GM10266 (cell line): Measurements from ENCODE around the gene MIGA2.
"Not testable (repeated sequence)": the region's sequence is repeated elsewhere in the genome, so short reads cannot be mapped to it uniquely, and the experiment has no call there.

Experiments used
- DNase-seq: peaks from one replicate; pipeline ENCODE4 v3.0.0; 2012; ENCODE audit errors: extremely low spot score
- TF ChIP-seq, protein P1 (sequence below): IDR thresholded peaks from 2 replicates; pipeline ENCODE4 v1.5.1; 2012; ENCODE audit warnings: mild to moderate bottlenecking, low read depth; ENCODE audit not compliant: control insufficient read depth, insufficient read depth; ENCODE audit errors: missing control alignments

Gene MIGA2

DNA sequence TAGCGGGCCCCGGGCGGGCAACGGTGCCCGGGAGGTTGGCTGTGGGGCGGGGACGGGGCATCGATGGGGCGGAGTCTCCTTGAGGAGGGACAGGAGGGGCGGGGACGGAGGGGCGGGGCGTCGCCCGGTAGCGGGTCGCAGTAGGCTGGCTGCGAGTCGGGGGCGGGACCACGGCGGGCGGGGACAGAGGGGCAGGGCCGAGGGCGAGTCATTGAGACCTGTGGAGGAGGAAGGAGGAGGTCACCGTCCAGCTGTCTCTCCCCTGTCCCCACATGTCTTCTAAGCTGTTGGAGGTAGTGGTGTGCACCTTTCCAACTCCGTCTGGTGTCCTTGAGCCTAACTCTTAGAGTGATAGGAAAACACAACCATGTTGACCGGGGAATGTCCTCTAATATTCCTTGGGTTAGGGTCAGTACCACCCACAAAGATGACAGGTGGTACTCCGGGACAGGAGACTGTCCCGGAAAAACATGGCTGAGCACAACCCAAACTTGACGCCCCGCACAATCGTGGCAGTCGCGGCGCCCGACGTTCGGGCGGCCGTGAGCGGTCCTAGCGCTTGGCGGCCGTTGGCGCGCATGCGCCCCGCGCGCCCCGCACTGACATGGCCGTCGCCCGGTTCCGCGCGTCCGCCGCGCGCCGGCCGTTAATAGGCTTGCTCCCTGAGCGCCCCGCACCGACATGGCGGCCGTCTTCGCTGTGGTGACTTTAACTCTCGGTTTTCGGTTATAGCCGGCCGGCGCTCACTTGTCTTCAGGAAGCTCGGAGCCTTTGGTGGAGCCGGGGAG, 74.5 kb downstream of the MIGA2 start, which contains the start of the genes CRAT and PTPA:
TSS of gene CRAT (minus strand) at position 54 of the 788 bp plus-strand sequence. CDS start 284 bp downstream, outside the sequence.
TSS of gene PTPA (plus strand) at position 676 of the 788 bp plus-strand sequence. CDS start 186 bp downstream, outside the sequence.
- TF ChIP-seq, protein P1, sequence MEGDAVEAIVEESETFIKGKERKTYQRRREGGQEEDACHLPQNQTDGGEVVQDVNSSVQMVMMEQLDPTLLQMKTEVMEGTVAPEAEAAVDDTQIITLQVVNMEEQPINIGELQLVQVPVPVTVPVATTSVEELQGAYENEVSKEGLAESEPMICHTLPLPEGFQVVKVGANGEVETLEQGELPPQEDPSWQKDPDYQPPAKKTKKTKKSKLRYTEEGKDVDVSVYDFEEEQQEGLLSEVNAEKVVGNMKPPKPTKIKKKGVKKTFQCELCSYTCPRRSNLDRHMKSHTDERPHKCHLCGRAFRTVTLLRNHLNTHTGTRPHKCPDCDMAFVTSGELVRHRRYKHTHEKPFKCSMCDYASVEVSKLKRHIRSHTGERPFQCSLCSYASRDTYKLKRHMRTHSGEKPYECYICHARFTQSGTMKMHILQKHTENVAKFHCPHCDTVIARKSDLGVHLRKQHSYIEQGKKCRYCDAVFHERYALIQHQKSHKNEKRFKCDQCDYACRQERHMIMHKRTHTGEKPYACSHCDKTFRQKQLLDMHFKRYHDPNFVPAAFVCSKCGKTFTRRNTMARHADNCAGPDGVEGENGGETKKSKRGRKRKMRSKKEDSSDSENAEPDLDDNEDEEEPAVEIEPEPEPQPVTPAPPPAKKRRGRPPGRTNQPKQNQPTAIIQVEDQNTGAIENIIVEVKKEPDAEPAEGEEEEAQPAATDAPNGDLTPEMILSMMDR: no peak
- peak; percentile 100 for DNase-seq

DNA sequence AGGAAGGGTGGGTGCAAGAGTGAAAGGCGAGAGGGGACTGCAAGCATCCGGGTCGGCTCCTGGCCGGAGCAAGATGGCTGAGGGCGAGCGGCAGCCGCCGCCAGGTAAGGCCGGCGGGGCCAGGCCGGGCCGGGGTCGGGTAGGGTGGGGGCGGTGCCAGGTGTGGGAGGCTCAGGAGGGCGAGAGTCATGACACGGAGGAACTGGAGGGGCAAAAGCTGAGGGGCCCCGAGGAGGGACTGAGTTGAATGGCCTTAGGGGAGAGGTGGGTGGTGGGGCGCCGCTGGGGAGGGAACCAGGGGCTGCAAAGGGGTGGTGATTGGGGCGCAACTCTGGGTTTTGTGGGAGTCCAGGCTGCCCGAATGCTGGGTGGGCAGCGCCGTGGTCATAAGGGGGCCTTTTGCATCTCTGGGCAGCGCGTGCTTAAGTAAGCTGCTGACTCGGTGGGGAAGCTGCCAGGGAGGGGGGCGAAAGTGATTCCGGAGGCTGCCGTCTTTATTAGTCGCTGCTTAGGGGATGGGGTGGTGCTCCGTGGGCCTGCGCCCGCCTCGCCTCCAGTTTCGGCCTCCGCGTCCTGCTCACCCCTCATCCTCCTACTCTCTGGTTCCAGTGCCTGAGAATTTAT, 75.2 kb downstream of the MIGA2 start:
- peak; percentile 59 for DNase-seq
- TF ChIP-seq, protein P1: no peak

DNA sequence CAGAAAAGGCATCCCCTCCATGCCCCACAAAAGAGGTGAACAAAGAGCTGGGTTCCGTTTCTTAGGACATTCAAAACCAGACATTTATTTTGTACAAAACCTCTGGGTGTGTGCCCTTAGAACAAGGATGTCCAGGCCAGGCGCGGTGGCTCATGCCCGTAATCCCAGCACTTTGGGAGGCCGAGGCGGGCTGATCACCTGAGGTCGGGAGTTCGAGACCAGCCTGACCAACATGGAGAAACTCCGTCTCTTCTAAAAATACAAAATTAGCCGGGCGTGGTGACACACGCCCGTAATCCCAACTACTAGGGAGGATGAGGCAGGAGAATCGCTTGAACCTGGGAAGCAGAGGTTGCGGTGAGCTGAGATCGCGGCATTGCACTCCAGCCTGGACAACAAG, 76.1 kb downstream of the MIGA2 start:
- DNase-seq: not testable (repeated sequence)

DNA sequence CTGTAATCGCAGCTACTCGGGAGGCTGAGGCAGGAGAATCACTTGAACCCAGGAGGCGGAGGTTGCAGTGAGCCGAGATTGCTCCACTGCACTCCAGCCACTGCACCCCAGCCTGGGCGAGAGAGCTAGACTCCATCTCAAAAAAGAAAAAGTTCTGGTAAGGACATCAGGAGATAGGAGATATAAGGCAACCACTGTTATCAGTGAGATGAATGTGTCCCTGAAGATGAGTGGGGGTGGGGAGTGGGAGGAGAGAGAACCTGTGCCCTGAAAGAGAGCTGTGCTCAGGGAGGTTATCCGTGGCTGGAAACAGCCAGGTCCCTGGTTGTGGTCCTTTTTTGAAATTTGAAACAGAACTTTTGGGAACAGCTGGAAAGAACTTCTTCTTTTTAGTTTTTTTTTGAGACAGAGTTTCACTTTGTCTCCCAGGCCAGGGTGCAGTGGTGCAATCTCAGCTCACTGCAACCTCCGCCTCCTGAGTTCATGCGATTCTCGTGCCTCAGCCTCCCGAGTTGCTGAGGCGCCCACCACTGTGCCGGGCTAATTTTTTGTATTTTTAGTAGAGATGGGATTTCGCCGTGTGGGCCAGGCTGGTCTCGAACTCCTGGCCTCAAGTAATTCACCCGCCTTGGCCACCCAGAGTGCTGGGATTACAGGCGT, 77.3 kb downstream of the MIGA2 start:
- TF ChIP-seq, protein P1: no peak
- no peak for DNase-seq

DNA sequence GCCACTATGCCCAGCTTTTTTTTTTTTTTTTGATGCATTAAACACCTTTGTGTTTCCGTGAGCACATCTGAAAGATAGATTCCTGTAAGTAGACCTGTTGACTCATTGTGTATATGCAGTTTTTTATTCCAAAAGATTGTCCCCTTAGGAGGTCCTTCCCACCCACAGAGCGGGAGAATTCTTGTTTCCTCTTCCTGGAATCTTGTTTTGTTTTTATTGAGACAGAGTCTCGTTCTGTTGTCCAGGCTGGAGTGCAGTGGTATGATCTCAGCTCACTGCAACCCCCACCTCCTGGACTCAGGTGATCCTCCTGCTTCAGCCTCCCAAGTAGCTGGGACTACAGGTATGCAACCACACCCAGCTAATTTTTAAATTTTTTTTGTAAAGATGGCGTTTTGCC, 82.4 kb downstream of the MIGA2 start:
- TF ChIP-seq, protein P1: no peak
- no peak for DNase-seq

DNA sequence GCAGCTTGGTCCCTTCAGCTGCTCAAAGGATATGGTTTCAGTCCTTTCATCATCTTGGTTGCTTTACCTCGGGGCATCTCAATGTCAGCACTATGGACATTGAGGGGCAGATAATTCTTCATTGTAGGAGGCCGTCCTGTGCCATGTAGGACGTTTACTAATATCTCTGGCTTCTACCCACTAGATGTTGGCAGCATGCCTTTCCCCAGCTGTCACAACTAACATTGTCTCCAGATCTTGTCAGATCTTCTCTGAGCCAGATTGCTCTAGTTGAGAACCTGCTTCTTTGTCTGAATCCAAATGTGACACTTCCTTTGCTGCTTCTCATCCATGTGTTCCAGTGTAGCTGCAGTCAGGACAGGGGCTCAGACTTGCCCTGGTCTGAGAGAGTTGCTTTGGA, 85.1 kb downstream of the MIGA2 start:
- DNase-seq: no peak
- TF ChIP-seq, protein P1: no peak
